Measurements from ENCODE around the gene IQCE. TPM values are rescaled to one million over a fixed set of nuclear protein-coding genes. Genes with fewer than 3 reads are reported as not detected.

IQCE gene
- total RNA-seq, 4 donors from 2014 or later = 6.6 to 14.3 (median 12.8) TPM

- DNase-seq (ENCODE audit: low spot score) (no peak), ATAC-seq (ENCODE audit: low FRiP score) (no peak)
- TF ChIP-seq CTCF (IDR thresholded peaks at IDR 0.05) = no peak
Measured at GRCh38 chr7:2521341-2521745, 37.4 kb upstream of the IQCE start.

GRCh38 chr7:2521952-2522591 lies 36.7 kb upstream of the IQCE start:
- ATAC-seq (ENCODE audit: low FRiP score) (no peak), DNase-seq (ENCODE audit: low spot score) (no peak)
- TF ChIP-seq CTCF (IDR thresholded peaks at IDR 0.05) = no peak

GRCh38 chr7:2522780-2523433 lies 35.9 kb upstream of the IQCE start:
- no peak for DNase-seq (ENCODE audit: low spot score)
- no peak for ATAC-seq (ENCODE audit: low FRiP score)
- TF ChIP-seq CTCF (IDR thresholded peaks at IDR 0.05) = no peak

- TF ChIP-seq CTCF (IDR thresholded peaks at IDR 0.05) = no peak
- DNase-seq (ENCODE audit: low spot score) (no peak), ATAC-seq (ENCODE audit: low FRiP score) (peak; percentile 15)
Measured at GRCh38 chr7:2523461-2523936, 35.3 kb upstream of the IQCE start.

- peak; percentile 64 for DNase-seq (ENCODE audit: low spot score)
- peak; percentile 17 for ATAC-seq (ENCODE audit: low FRiP score)
- TF ChIP-seq CTCF (IDR thresholded peaks at IDR 0.05) = no peak
Measured at GRCh38 chr7:2523941-2524807, 34.6 kb upstream of the IQCE start.

- ATAC-seq (ENCODE audit: low FRiP score) = no peak
Measured at GRCh38 chr7:2524808-2525657, 33.7 kb upstream of the IQCE start.

More at GRCh38 chr7:2524808-2525657, 33.7 kb upstream of the IQCE start:
- TF ChIP-seq CTCF (IDR thresholded peaks at IDR 0.05) = no peak
- DNase-seq (ENCODE audit: low spot score) = no peak

Data from omental fat pad (tissue), 4 donors.